Measurements from ENCODE around the gene TMC1.
"Not testable (repeated sequence)": the region's sequence is repeated elsewhere in the genome, so short reads cannot be mapped to it uniquely, and the experiment has no call there.

GRCh38 chr9:72521011-72521410 lies 397 bp upstream of the TMC1 start:
- not testable (repeated sequence) for TF ChIP-seq POLR2A, CTCF (IDR thresholded peaks at IDR 0.05)
